PC-3 (cell line): Measurements from ENCODE around the gene IRF1. TPM values are rescaled to one million over a fixed set of nuclear protein-coding genes. Genes with fewer than 3 reads are reported as not detected.

ENCODE experiments used
- ATAC-seq: fragments of 200-7000 bp; cut with Tn5 transposase; 2 replicates; pipeline ENCODE4 v1.9.1; 2020; ENCODE audit warnings: mild to moderate bottlenecking, moderate library complexity
- BruUV-seq: library from RNA; stranded (reverse); fragments of 400-500 nt; replicated peaks from 2 replicates; lab custom pipeline; 2021; lab: Mats Ljungman, UMichigan
- CTCF ChIA-PET: fragments of 300-600 bp; sonication (Branson Sonifier 250); formaldehyde crosslinking; loops from one replicate; lab custom pipeline; 2022; ENCODE audit warnings: antibody characterized with exemption; lab: Charles Lee
- POLR2A ChIA-PET: fragments of 300-600 bp; sonication (Branson Sonifier 250); formaldehyde crosslinking; loops from one replicate; lab custom pipeline; 2022; ENCODE audit warnings: antibody characterized with exemption; ENCODE audit not compliant: unreplicated experiment; lab: Charles Lee
- DNase-seq: peaks from one replicate; pipeline ENCODE4 v3.0.0-alpha.2; 2015
- H2AFZ ChIP-seq: fragments of 300-600 bp; sonication (generic); 2 replicates; pipeline ENCODE4 v1.6.0; 2016; ENCODE audit warnings: antibody characterized with exemption, low read length
- H3F3A ChIP-seq: fragments of 300-600 bp; sonication (generic); one replicate; pipeline ENCODE4 v1.6.0; 2017; ENCODE audit warnings: antibody characterized with exemption, low read length, control low read depth, mild to moderate bottlenecking; ENCODE audit not compliant: unreplicated experiment
- H3K27ac ChIP-seq: fragments of 300-600 bp; sonication (generic); 2 replicates; pipeline ENCODE4 v1.5.1; 2016; ENCODE audit warnings: mild to moderate bottlenecking, low read length
- H3K27me3 ChIP-seq: fragments of 300-600 bp; sonication (generic); 2 replicates; pipeline ENCODE4 v1.6.1; 2016; ENCODE audit warnings: low read length, mixed read lengths
- H3K36me3 ChIP-seq: fragments of 300-600 bp; sonication (generic); 2 replicates; pipeline ENCODE4 v1.6.1; 2016; ENCODE audit warnings: low read depth, mixed run types, low read length, mixed read lengths
- H3K4me1 ChIP-seq: fragments of 300-600 bp; sonication (generic); 2 replicates; pipeline ENCODE4 v1.5.1; 2016; ENCODE audit warnings: low read length; ENCODE audit not compliant: insufficient read depth
- H3K4me2 ChIP-seq: fragments of 300-600 bp; sonication (generic); 2 replicates; pipeline ENCODE4 v1.6.0; 2016; ENCODE audit warnings: low read length
- H3K4me3 ChIP-seq: fragments of 300-600 bp; sonication (generic); 2 replicates; pipeline ENCODE4 v1.5.1; 2016; ENCODE audit warnings: mild to moderate bottlenecking, low read length, mixed read lengths
- H3K79me2 ChIP-seq: fragments of 300-600 bp; sonication (generic); 2 replicates; pipeline ENCODE4 v1.6.1; 2017; ENCODE audit warnings: low read length, mixed read lengths
- H3K9ac ChIP-seq: fragments of 300-600 bp; sonication (generic); 2 replicates; pipeline ENCODE4 v1.6.0; 2016; ENCODE audit warnings: mild to moderate bottlenecking, low read length
- H3K9me2 ChIP-seq: fragments of 300-600 bp; sonication (generic); replicated peaks from 2 replicates; pipeline ENCODE4 v1.6.1; 2016; ENCODE audit warnings: mixed run types, low read length, mixed read lengths
- H3K9me3 ChIP-seq: fragments of 300-600 bp; sonication (generic); 2 replicates; pipeline ENCODE4 v1.6.1; 2016; ENCODE audit warnings: low read length, mixed read lengths
- H4K20me1 ChIP-seq: fragments of 300-600 bp; sonication (generic); 2 replicates; pipeline ENCODE4 v1.6.1; 2016; ENCODE audit warnings: low read length, mixed read lengths
- CTCF ChIP-seq: fragments of 300-600 bp; sonication (generic); conservative IDR thresholded peaks from 2 replicates; pipeline ENCODE4 v1.5.1; 2017; ENCODE audit warnings: antibody characterized with exemption, low read depth, mild to moderate bottlenecking, low read length
- EZH2 ChIP-seq: fragments of 300-600 bp; sonication (generic); IDR thresholded peaks from one replicate; pipeline ENCODE4 v1.6.1; 2017; ENCODE audit warnings: antibody characterized with exemption, mild to moderate bottlenecking, low read length; ENCODE audit not compliant: unreplicated experiment
- EZH2phosphoT487 ChIP-seq: fragments of 300-600 bp; sonication (generic); IDR thresholded peaks from 2 replicates; pipeline ENCODE4 v1.6.1; 2018; ENCODE audit warnings: mild to moderate bottlenecking, antibody characterized with exemption, low read length, borderline replicate concordance
- intact Hi-C: fragments of 100-400 bp; cut with micrococcal nuclease; formaldehyde crosslinking; loops from 2 replicates; pipeline ENCODE4 v1.9.0; 2023
- total RNA-seq: library from RNA; depleted of rRNA; stranded (reverse); fragments of >200 nt; gene quantifications from 2 replicates; pipeline ENCODE4 v1.2.3, GENCODE V29; 2014

Gene IRF1
- total RNA-seq, 1 experiment from 2014 or later: 21.1 TPM

GRCh38 chr5:132472431-132472830 is 18.1 kb downstream of the IRF1 start:
- Histone ChIP-seq H3K9me3 (no peaks in the 10 kb centered on the region), H2AFZ (no peak overlapping the region), H3K4me2 (no peak overlapping the region), H3K4me1 (no peaks in the 10 kb centered on the region; the same call in 1 of the 2 replicates), H4K20me1 (no peaks in the 10 kb centered on the region), H3K4me3 (no peak overlapping the region), H3K79me2 (no peaks in the 10 kb centered on the region), H3F3A (no peaks in the 10 kb centered on the region), H3K27ac (no peak overlapping the region), H3K9me2 (no peaks in the 10 kb centered on the region), H3K9ac (no peak overlapping the region), H3K27me3 (no peaks in the 10 kb centered on the region), H3K36me3 (no peaks in the 10 kb centered on the region)
- ChIA-PET POLR2A (no interaction called here), CTCF (no interaction called here)
- no TSS peak for BruUV-seq
- DNase-seq: no peak
- no peak for ATAC-seq
- TF ChIP-seq CTCF: no peak
- intact Hi-C loops: no loop called here

GRCh38 chr5:132471944-132472343 is 18.6 kb downstream of the IRF1 start:
- no peaks in the 10 kb centered on the region for H3K36me3 ChIP-seq
- intact Hi-C loops: no loop called here
- H3K79me2 ChIP-seq: no peaks in the 10 kb centered on the region
- H3K4me3 ChIP-seq: no peak overlapping the region
- no TSS peak for BruUV-seq
- no peak for TF ChIP-seq EZH2phosphoT487
- TF ChIP-seq CTCF: no peak
- TF ChIP-seq EZH2: no peak
- no peak overlapping the region for H3K9ac ChIP-seq
- no peaks in the 10 kb centered on the region; the same call in 1 of the 2 replicates for H3K4me1 ChIP-seq
- no peaks in the 10 kb centered on the region for H3F3A ChIP-seq
- ATAC-seq: peak; percentile 66
- ChIA-PET POLR2A (no interaction called here), CTCF (no interaction called here)
- no peak overlapping the region for H3K27ac ChIP-seq
- H2AFZ ChIP-seq: no peak overlapping the region
- DNase-seq: no peak
- H3K4me2 ChIP-seq: no peak overlapping the region
- H3K27me3 ChIP-seq: no peaks in the 10 kb centered on the region
- no peaks in the 10 kb centered on the region for H3K9me3 ChIP-seq
- no peaks in the 10 kb centered on the region for H4K20me1 ChIP-seq
- H3K9me2 ChIP-seq: no peaks in the 10 kb centered on the region

- H4K20me1 ChIP-seq: no peaks in the 10 kb centered on the region
- H3K36me3 ChIP-seq: no peaks in the 10 kb centered on the region
- TF ChIP-seq EZH2phosphoT487: no peak
- no peak for TF ChIP-seq EZH2
- TF ChIP-seq CTCF: no peak
- no peak overlapping the region for H3K4me2 ChIP-seq
- no peak overlapping the region for H3K4me3 ChIP-seq
- no peak overlapping the region for H3K27ac ChIP-seq
- BruUV-seq: no TSS peak
- no peaks in the 10 kb centered on the region for H3K9me2 ChIP-seq
- no peaks in the 10 kb centered on the region for H3F3A ChIP-seq
- H3K4me1 ChIP-seq: no peaks in the 10 kb centered on the region; the same call in 1 of the 2 replicates
- POLR2A ChIA-PET: no interaction called here
- H3K27me3 ChIP-seq: no peaks in the 10 kb centered on the region
- intact Hi-C loops: no loop called here
- CTCF ChIA-PET: no interaction called here
- ATAC-seq (no peak), DNase-seq (no peak)
- no peaks in the 10 kb centered on the region for H3K9me3 ChIP-seq
- no peaks in the 10 kb centered on the region for H3K79me2 ChIP-seq
- H3K9ac ChIP-seq: no peak overlapping the region
- H2AFZ ChIP-seq: no peak overlapping the region
Observed at GRCh38 chr5:132471151-132471907, 19.2 kb downstream of the IRF1 start.
